ENCODE data around the gene FAM89B. TPM values are rescaled to one million over a fixed set of nuclear protein-coding genes. Genes with fewer than 3 reads are reported as not detected.

Gene FAM89B
- total RNA-seq, 2 donors from 2014 or later, result 25.7 to 51.0 TPM

DNA sequence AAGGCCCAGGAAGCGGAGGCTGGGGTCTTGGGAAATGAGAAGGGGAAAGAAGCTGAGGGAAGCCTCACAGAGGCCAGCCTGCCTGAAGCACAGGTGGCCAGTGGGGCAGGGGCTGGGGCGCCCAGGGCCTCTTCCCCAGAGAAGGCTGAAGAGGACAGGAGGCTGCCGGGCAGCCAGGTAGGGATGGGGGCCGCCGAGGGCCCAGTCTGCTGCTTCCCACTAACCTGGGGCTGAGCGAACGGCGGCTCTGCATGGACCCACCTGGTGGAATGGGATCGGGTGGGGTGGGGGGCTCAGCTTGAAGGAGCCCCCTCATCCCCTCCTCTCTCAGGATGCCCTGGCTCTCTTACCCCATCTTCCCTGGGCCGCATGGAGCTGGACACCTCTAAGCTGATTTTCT, 11.3 kb downstream of the FAM89B start:
- Histone ChIP-seq H3K36me3 (peaks cover 48% of the 10 kb centered on the region), H3K4me1 (peaks cover 0 to 37% of the 10 kb centered on the region in 2 donors), H3K27ac (no peak overlapping the region), H3K9me3 (no peaks in the 10 kb centered on the region), H3K27me3 (no peaks in the 10 kb centered on the region), H3K4me3 (no peak overlapping the region)
- TF ChIP-seq, protein P1, sequence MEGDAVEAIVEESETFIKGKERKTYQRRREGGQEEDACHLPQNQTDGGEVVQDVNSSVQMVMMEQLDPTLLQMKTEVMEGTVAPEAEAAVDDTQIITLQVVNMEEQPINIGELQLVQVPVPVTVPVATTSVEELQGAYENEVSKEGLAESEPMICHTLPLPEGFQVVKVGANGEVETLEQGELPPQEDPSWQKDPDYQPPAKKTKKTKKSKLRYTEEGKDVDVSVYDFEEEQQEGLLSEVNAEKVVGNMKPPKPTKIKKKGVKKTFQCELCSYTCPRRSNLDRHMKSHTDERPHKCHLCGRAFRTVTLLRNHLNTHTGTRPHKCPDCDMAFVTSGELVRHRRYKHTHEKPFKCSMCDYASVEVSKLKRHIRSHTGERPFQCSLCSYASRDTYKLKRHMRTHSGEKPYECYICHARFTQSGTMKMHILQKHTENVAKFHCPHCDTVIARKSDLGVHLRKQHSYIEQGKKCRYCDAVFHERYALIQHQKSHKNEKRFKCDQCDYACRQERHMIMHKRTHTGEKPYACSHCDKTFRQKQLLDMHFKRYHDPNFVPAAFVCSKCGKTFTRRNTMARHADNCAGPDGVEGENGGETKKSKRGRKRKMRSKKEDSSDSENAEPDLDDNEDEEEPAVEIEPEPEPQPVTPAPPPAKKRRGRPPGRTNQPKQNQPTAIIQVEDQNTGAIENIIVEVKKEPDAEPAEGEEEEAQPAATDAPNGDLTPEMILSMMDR (IDR thresholded peaks at IDR 0.05), result no peak
- no peak for DNase-seq (ENCODE audit: low spot score)

DNA sequence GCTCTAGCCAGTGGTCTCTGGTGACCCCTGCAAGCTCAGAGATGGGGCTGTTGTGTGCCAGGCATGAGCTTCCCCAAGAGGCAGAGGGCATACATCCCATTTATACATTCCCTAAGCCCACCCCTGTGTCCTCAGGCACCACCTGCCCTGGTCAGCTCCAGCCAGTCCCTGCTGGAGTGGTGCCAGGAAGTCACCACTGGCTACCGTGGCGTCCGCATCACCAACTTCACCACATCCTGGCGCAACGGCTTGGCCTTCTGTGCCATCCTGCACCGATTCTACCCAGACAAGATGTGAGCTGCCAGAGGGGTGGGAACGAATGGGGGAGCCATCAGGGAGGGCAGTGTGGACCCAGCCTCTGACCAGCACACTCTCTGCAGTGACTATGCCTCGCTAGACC, 11.8 kb downstream of the FAM89B start:
- Histone ChIP-seq H3K4me3 (no peak overlapping the region), H3K27me3 (no peaks in the 10 kb centered on the region), H3K36me3 (peaks cover 45% of the 10 kb centered on the region), H3K4me1 (peaks cover 0 to 38% of the 10 kb centered on the region in 2 donors), H3K27ac (no peak overlapping the region), H3K9me3 (no peaks in the 10 kb centered on the region)
- DNase-seq (ENCODE audit: low spot score), result no peak
- TF ChIP-seq, protein P1 (IDR thresholded peaks at IDR 0.05), result no peak

DNA sequence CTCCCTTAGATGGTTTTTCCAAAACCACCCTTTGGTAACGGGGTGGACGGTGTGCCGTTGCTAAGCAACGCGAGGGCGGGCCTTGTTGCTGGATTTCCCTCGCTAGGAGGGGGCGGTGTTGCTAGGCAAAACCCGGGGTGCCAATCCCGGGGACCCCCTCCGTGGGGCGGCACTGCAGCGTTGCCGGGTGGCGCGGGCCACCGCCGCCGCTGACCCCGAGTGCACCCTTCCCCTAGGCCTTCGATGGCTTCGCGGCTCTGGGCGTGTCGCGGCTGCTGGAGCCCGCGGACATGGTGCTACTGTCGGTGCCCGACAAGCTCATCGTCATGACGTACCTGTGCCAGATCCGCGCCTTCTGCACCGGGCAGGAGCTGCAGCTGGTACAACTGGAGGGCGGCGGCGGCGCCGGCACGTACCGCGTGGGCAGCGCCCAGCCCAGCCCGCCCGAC, 12.4 kb downstream of the FAM89B start:
- TF ChIP-seq, protein P1 (IDR thresholded peaks at IDR 0.05), result no peak
- Histone ChIP-seq H3K36me3 (peaks cover 40% of the 10 kb centered on the region), H3K27ac (no peak overlapping the region), H3K27me3 (no peaks in the 10 kb centered on the region), H3K9me3 (no peaks in the 10 kb centered on the region), H3K4me3 (no peak overlapping the region), H3K4me1 (peaks cover 0 to 44% of the 10 kb centered on the region in 2 donors)
- DNase-seq (ENCODE audit: low spot score), result no peak

DNA sequence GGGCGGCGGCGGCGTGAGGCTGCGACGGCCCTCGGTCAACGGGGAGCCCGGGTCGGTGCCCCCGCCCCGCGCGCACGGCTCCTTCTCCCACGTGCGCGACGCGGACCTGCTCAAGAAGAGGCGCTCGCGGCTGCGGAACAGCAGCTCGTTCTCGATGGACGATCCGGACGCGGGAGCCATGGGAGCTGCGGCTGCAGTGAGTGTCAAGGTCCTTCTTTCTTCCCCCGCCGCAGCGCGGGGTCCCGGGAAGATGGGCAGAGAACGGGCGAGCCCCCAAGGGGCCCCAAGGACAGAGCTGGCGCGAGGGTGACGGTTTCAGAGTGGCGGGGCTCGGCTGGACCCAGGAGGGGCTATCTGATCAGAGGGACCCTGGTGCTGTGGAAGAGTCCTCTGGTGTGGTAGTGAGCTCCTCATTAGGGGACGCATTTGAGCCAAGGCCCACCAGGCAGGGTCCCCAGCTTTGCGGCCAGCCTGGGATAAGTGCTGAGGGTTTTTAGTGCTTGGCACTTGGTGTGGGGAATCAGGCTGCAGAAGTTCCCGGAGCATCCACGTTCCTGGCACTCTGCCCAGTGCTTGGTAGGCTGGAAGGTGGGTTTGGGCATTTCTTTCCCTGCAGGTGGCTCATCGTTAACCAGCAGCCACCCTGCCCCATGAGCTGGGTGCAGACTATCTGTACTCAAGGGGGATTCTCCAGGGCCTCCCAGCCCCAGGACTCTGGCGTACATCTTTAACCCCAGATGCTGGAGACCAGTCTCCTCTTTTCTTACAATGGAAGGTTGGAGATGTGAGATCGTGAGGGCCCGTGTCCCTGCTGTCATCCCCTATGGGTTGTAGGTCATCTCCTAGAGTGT, 13.3 kb downstream of the FAM89B start:
- Histone ChIP-seq H3K9me3 (no peaks in the 10 kb centered on the region), H3K36me3 (peaks cover 39% of the 10 kb centered on the region), H3K4me3 (no peak overlapping the region), H3K27ac (no peak overlapping the region), H3K4me1 (peaks cover 0 to 47% of the 10 kb centered on the region in 2 donors), H3K27me3 (no peaks in the 10 kb centered on the region)
- TF ChIP-seq, protein P1 (IDR thresholded peaks at IDR 0.05), result no peak
- no peak for DNase-seq (ENCODE audit: low spot score)

DNA sequence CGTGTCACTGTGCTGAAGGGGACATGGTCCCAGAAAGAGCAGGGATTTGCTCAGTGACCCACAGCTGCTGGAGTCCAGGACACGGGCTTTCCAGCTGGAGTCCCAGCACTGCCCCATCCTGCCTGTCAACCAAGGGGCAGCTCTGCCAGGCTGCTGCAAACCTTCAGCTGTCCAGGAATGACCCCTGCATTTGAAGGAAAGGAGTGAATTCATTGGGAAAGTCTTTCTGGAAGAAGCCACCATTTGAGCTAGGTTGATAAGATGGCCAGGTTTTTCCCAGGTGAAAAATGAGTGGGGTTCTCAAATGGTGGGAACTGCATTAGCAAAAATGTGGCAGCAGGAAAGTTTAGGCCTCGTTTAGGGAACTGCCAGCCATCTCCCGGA, 13.9 kb downstream of the FAM89B start:
- Histone ChIP-seq H3K4me3 (no peak overlapping the region), H3K27me3 (no peaks in the 10 kb centered on the region), H3K36me3 (peaks cover 37% of the 10 kb centered on the region), H3K27ac (peak overlapping the region; percentile 42 to 70), H3K9me3 (no peaks in the 10 kb centered on the region), H3K4me1 (peaks cover 0 to 47% of the 10 kb centered on the region in 2 donors)
- no peak for DNase-seq (ENCODE audit: low spot score)
- TF ChIP-seq, protein P1 (IDR thresholded peaks at IDR 0.05), result no peak
